Activated T-cell treated with anti-CD3 and anti-CD28 coated beads for 48 hours (primary cell): ENCODE measurements around the gene ATP12A.
A peak's percentile ranks its signal among the peaks of the same experiment; 100 is the strongest.
"Not testable (repeated sequence)": the region's sequence is repeated elsewhere in the genome, so short reads cannot be mapped to it uniquely, and the experiment has no call there.

Source experiments
- DNase-seq: peaks from one replicate; pipeline ENCODE4 v3.0.0-alpha.2; 2020; ENCODE audit warnings: low read depth

The ATP12A gene

DNA sequence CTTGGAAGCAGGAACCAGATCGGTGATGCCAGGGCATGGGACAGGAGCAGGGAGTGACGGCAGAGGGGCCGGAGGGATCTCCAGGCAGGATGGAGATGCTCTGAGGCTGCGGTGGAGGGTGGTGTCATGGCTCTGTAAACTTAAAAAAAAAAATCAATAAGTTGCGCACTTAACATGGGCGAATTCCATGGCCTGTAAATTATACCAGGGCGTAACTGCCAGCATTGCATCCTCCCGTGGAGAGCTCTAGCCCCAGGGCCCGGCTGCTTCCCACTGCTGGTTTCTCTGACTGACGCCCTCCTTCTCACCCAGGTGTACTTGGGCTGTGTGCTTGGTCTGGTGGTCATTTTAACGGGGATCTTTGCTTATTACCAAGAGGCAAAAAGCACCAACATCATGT lies 8.7 kb downstream of the ATP12A start:
- DNase-seq: no peak

DNA sequence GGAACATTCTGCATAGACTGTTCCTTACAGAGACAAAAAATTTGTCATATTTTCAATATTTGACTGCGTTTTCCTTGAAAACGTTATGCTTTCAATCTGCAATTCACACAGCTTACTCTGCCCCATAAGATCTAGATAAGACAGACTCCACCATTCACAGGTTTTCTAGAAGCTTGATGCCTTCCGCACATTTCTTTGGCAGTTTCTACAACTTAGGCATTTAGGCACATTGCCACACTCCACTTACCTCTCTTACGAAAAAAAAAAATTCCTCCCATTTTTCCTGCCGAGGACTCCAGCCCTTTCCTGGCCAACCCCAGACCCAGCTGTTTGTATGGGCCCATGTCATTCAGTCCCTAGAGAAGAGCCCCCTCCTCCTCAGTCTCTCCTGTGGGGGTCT lies 11.2 kb downstream of the ATP12A start:
- no peak for DNase-seq

DNA sequence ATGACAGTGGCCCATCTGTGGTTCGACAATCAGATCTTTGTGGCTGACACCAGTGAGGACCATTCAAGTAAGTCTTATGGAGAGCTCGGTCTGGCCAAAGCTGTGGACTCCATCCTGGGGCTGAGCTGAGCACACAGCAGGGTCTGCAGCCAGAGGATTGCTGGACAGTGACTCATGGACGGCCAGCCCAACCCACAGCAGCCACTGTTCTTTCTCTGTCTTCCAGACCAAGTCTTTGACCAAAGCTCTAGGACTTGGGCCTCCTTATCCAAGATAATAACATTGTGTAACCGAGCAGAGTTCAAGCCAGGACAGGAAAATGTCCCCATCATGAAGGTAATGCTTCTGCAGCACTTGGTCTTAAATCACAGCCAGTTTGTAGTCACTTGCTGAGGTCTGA lies 12.4 kb downstream of the ATP12A start:
- no peak for DNase-seq

DNA sequence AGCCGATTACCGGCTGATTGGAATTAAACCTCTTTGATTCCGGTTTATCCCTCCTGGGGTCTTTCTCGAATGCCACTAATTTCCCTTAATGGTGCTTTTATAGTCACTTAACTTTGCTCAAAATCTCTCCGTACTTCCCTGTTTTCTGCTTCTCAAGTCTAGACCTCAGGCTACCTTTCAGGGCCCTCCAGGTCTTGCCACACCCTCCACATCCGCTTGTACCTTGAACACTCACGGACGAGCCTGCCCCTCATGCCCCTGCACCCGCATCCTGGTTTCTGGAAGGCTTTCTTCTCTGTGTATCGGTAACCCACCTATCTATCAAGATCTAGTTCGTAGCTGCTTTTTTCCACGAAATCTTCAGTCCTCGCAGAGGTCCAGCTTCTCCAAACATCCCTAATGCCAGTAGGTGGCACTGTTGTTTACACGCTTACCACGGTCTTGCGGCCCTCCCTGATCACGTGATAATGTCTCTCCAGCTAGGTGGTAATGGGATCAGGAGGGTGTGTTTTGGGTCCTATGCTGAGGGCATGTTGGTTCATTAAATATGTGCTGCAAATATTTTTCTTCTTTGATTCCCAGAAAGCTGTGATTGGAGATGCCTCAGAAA lies 13.8 kb downstream of the ATP12A start:
- DNase-seq: peak; percentile 20

DNA sequence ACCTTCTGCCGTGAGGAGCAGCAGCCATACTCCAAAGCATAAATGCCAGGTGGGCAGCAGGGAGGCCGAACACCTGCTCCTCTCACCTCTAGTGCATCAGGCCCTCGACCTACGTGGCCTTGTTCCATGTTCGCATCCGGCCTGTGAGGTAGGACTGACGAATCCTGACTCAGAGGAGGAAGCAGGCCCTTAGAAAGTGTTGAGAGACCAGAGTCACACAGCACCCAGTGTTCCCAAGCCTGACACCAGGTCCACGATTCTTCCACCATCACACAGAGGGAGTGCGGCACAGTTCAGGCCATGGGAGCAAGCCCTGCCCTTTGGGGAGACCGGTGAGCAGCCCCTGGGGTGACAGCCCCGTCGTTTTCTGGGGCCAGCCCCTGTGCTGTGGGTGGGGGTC lies 14.7 kb downstream of the ATP12A start:
- no peak for DNase-seq

DNA sequence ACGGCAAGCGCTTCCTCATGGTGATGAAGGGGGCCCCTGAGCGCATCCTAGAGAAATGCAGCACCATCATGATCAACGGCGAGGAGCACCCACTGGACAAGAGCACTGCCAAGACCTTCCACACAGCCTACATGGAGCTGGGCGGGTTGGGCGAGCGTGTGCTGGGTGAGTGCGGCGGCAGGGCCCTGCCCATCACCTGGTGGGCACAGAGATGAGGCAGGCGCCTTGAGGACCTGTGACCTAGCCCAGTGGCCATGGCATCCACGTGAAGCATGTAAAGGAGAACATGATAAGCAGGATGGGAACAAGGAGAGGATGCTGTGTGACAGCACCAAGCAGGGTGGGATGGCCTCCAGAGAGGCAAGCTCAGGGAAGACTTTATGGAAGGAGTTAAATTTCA lies 18.5 kb downstream of the ATP12A start:
- DNase-seq: no peak

DNA sequence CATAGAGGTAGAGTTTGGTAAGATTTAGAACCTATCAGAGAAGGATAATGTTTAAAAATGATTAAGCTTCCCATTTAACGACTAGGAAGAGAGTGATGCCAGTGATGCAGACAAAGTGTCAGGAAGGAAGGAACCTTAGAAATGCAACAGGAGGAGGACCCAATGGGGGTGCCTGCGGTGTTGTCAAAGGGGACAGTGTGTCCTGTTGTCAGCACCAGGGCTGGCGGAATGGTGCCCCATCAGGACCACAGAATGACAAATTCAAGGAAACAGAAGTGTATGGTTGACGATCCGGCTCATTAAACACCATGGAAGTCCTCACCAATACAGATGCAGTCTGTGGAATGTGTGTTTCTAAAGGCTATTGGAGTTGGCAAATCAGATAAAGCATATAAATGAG lies 19.3 kb downstream of the ATP12A start:
- no peak for DNase-seq

DNA sequence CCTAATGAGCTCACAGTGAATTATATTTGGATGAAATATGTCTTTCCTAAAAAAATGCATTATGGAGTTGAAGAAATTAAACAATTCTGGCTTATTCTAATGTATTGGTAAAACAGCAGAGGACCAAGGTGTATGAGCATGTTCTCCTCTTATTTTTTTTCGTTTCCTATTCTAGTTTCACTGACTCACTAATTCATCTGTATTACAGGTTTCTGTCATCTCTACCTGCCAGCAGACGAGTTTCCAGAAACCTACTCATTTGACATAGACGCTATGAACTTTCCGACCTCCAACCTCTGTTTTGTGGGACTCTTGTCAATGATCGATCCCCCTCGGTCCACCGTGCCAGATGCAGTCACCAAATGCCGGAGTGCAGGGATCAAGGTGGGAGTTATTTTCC lies 20.3 kb downstream of the ATP12A start:
- no peak for DNase-seq

DNA sequence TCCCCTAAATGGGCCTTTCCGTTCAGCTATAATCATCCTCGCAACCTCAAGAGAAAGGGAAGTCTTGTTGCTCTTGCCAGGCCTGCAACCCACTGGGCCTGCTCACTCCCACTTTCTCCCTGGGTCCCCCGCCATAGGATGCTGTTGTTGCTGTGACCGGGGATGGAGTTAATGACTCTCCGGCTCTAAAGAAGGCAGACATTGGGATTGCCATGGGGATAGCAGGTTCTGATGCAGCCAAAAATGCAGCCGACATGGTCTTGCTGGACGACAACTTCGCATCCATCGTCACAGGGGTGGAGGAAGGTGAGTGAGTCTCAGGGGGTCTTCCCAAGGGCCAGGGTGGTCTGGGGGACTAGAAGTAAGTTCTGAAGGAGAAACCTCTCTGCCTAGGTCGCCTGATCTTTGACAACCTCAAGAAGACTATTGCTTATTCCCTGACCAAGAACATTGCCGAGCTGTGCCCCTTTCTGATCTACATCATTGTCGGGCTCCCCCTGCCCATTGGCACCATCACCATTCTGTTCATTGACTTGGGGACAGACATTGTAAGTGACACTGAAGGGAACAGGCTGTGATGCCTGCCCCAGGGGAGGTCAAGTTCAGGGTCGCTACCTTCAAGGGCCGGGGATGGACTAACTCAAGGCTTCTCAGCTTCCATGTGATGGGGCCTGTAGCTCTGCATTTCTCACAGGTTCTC lies 26.8 kb downstream of the ATP12A start:
- no peak for DNase-seq

DNA sequence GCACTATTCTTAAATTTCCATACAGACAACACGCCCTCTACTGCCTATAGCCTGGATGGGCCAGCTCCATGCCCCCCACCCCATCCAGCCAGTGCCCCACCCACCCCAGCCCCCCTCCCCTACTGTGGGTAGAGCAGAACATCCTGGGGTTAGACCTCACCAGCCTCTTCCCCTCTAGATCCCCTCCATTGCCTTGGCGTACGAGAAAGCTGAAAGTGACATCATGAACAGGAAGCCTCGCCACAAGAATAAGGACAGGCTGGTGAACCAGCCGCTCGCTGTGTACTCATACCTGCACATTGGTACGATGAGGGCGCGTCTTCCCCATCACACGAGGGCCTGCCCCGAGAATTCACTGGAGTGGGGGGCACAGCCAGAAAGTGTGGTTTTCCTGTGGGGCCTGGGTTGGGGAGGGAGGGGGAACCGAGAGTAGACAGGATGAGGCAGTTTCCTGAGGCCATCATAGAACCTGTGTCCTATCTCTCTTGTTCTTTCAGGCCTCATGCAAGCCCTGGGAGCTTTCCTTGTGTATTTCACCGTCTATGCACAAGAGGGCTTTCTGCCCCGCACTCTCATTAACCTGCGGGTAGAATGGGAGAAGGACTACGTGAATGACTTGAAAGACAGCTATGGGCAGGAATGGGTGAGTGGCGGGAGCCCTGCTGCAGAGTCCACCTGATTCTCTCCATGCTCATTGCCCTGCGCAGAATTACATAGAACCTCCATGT lies 29.1 kb downstream of the ATP12A start:
- peak; percentile 61 for DNase-seq

DNA sequence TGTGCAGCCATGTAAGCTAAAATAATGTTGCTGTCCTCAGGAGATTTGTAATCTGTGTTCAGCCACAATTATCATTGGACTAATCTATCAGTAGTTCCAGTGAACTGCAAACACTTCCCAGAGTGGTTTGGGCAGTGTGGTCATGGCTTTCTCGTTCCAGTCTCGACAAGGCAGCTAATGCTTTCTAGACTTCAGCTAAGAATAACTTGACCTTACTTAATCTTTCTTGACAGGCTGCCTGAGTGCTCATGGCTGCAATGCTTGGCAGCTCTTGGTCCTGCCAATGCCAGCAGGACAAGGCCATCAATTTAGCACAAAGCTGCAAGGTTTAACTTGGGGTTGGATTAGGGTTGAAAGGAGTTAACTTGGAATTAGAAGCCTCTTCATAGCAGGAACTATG lies 32.8 kb downstream of the ATP12A start:
- DNase-seq: no peak

DNA sequence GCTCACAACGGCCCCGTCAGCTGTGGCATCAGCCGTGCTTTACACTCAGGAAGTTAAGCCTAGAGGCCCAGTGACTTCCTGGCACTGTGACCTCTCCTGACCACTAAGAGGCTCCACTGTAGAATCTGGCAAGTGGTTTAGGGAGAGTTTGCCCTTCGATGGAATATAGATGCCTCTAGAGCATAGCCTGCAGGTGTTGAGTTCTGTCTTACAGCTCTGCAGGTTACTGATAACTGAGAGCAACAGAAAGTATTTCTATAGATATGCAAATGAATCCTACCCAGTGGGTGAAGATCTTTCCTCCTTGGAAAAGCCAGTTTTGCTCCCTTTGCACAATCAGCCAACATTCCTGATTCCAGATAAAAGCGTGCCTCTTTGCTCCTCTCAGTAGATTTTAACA lies 35.8 kb downstream of the ATP12A start:
- DNase-seq: no peak

DNA sequence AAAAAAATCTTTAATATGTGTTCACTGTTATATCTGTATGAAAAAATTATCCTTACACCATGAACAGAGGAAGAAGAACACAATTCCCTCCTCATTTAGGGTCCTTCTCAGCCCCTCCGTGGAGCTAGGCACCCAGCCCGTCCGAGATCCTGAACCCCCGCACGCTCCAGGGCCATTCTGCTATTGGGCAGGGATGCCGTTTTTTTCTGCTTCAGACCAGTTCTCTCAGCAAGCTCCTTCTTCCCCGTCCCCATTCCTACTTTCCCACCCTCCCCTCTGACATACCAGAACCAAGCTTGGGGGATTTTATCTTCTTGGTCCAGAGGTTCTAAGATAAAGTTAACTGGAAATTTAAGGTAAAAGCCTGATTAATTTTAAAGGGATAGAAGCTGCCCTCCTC lies 36.2 kb downstream of the ATP12A start:
- DNase-seq: no peak

DNA sequence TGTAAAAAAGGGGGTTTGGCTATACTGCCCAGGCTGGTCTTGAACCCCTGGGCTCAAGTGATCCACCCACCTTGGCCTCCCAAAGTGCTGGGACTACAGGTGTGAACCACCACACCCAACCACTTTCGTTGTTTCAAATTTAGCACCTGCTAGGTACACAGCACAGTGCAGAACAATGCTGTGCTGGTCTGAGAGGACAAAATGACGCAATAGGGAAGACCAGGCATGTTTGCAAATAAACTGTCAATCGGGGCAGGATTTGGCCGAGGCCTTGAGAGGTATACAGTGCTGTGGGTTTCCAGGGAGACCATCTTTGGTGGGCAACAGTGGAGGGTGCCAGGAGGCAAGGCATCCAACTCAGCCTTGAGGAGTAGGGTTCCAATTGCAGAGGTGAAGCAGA lies 37.0 kb downstream of the ATP12A start:
- DNase-seq: no peak

DNA sequence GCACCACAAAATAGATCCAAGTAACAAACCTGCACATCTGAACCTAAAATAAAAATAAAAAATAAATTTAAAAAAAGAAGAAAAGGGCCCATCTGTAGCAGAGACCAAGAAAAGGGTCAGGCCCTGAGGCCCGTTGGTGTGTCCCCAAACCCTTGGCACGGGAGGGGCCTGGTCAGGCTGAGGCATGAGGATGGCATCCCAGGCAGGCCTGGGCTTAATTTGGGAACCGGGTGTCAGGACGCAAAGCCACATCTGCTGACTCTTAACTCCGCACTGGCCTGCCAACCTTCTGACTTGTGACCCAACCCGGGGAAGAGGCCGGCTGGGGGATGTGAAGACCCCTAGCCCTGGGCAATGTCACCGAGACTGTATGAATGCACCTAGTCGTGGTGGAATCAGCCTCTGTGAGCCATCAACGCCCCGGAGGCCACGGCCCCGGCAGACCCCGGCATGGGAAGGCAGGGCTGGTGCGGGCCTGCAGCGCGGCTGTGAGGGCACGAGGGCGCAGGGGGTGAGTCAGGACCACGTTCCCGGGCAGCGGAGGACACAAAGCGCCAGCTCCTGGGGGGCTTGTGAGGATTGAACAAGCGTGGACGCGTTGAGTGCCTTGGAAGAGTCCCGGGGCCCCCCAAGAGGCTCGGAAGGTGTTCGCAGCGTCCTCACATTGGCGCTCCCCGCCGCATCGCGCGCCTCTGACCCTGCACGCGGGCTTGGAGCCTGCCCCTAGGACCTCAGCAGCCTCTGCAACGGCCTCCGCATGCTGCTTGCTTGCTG lies 38.2 kb downstream of the ATP12A start:
- no peak for DNase-seq

DNA sequence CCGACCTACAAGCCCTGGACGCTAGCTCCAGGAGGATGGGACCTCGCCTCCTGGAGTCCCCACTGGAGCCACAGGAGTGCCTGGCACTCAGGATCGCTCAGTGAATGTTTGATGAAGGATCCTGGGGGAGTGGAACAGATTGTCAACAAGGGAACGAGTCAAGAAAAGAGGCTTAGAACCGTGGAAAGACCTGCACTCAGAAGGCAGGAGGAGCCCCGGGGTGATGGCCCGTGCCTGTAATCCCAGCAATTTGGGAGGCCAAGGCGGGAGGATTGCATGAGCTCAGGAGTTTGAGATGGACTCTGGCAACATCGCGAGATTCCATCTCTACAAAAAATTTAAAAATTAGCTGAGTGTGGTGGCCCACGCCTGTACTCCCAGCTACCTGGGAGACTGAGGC lies 38.9 kb downstream of the ATP12A start:
- no peak for DNase-seq

DNA sequence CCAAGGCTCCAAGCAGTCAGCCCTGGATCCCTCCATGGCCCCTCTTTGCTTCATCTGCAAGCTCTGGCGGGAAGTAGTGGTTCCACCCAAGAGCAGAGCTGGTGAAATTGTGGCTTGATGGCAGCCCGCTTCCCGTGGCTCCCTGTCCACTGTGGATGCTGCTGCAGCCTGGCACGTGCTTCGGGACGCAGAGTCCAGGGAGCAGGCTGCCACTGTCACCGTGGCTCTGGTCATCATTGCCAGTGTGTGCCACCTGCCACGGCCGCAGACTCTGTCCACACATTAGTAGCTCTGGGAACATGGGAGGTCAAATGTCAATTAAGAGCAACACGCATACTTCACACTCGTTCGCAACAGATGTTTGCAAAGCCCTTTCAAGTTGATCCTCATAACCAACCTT lies 43.0 kb downstream of the ATP12A start:
- DNase-seq: no peak

DNA sequence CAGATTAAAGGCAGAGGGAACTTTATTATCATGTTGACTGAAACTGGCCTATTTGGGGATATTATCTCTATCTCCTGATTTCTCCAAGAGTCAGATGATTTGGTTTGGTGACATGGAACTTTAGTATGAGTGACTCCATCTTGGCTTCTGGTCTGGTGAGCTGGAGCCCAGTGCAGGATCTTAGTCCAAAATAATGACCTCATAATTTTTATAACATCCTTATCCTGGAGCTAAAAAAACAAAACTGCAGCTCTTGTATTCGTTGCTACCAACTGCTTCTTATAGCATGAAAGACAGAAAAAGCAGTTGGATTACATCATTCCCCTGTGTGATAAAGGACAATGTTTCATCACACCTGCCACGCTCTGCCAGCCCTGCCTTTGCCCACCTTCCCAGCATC lies 44.5 kb downstream of the ATP12A start:
- DNase-seq: no peak

DNA sequence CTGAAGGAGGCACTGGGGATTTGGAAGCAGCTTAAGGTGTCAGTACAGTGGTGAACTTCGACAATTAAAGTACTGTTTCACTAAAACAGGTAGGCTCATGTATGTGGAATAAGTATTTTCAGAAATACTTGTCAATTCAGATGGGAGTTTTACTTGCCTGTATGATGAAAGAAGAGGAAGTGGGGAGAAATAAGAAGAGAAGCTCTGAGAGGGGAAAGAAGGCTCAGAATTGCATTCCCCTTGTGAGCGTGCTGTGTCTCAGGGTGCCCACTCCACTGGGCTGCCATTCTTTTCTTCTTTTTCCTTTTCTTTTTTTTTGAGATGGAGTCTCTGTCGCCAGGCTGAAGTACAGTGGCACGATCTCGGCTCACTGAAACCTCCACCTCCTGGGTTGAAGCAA lies 45.2 kb downstream of the ATP12A start:
- DNase-seq: no peak

DNA sequence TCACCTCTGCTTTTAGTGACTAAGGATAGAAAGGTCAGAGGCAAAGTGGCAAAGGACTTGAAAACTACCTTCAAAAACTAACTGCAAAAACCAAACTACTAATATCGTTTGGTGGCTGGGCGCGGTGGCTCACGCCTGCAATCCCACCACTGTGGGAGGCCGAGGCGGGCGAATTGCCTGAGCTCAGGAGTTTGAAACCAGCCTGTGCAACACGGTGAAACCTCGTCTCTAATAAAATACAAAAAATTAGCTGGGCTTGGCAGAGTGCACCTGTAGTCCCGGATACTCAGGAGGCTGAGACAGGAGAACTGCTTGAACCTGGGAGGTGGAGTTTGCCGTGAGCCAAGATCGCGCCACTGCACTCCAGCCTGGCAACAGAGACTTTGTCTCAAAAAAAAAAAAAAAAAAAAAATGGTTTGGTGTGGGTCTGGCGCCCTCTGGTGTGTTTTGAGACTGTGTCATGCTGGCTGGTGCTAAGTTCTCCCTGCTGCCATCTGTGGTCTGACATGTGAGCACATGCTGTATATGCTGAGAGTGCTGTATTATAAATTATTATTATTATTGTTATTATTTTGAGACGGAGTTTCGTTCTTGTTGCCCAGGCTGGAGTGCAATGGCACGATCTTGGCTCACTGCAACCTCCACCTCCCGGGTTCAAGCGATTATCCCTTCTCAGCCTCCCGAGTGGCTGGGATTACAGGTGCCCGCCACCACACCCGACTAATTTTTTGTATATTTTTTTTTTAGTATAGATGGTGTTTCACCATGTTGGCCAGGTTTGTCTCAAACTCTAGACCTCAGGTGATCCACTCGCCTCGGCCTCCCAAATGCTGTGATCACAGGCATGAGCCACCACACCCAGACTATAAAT lies 47.8 kb downstream of the ATP12A start:
- DNase-seq: peak; percentile 39

DNA sequence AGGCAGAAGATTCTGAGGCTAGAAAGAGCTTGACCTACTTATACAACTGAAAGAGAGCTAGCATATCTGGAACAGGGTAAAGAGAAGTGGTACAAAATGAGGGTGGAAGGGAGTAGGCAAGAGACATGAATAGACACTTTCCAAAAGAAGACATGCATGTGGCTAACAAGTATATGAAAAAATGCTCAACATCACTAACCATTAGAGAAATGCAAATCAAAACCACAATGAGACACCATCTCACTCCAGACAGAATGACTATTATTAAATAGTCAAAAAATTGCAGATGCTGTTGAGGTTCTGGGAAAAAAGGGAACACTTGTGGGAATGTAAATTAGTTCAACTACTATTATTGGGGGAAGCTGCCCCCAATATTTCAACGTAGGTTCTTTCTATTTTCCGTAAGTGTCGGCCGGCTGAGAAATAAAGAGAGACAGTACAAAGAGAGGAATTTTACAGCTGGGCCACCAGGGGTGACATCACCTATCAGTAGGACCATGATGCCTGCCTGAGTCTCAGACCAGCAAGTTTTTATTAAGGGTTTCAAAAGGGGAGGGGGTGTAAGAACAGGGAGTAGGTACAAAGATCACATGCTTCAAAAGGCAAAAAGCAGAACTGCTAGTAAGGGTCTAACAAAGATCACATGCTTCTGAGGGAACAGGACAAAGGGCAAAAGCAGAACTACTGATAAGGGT lies 50.8 kb downstream of the ATP12A start:
- not testable (repeated sequence) for DNase-seq
